ENCODE results near the gene LPGAT1.

The LPGAT1 gene

DNA sequence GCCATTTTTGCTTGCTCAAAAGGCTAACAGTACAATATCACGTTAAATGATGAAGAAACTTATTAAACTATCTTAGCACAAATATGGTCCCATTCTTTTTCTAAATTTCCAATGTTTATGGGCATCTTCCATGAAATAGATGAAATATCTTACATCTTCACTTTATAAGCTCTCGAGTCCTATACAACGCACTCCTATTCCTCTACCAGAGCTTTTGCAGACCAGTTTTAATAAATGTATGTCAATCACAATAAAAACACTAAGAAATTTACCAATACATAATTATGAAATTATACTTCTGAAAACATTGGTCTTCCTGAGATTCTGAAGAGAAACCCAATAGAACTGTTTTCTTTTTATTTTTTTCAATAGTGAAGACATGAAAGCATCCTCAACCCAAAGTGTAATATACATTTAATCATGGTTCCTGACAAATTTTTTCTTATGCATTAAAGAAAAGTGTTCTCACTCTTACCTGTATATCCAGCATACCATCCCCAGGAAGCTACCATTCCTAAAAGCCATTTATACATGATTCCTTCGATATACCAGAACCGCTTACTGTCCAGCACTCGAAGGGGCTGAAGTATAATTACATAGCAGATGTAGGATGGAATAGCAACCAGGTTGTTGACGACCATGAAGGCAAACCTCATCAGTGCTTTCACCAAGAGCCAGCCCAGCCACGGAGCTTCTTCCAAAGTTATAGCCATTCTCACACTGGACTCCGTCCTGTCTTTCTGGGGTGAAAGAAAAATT, 1.8 kb downstream of the LPGAT1 start:
- DNase-seq (ENCODE audit: low read depth): peak; percentile 12
- TF ChIP-seq, protein P1, sequence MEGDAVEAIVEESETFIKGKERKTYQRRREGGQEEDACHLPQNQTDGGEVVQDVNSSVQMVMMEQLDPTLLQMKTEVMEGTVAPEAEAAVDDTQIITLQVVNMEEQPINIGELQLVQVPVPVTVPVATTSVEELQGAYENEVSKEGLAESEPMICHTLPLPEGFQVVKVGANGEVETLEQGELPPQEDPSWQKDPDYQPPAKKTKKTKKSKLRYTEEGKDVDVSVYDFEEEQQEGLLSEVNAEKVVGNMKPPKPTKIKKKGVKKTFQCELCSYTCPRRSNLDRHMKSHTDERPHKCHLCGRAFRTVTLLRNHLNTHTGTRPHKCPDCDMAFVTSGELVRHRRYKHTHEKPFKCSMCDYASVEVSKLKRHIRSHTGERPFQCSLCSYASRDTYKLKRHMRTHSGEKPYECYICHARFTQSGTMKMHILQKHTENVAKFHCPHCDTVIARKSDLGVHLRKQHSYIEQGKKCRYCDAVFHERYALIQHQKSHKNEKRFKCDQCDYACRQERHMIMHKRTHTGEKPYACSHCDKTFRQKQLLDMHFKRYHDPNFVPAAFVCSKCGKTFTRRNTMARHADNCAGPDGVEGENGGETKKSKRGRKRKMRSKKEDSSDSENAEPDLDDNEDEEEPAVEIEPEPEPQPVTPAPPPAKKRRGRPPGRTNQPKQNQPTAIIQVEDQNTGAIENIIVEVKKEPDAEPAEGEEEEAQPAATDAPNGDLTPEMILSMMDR (IDR thresholded peaks at IDR 0.05; ENCODE audit: insufficient read depth, low read depth, low read length, missing control alignments): no peak
- peak overlapping the region; percentile 95 for H3K4me3 ChIP-seq (ENCODE audit: low read depth, low read length)

DNA sequence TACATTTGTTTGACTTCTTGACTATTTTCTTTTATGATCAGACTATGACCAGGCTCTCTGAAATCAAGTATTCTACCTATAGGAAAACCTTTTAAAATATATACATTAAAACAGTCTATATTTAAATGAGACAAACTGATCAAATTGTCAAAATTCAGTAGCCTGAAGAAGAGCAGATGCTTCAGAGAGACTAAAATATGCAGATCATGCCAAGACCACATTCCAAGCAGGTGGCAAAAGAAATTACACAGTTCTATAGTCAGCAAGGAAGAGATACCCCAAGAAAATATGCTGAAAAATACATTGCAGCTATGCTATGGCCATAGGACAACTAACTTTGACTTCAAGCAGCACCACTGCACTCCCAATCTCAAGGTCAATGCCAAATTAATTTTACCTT, 3.5 kb downstream of the LPGAT1 start:
- TF ChIP-seq, protein P1 (IDR thresholded peaks at IDR 0.05; ENCODE audit: insufficient read depth, low read depth, low read length, missing control alignments): no peak
- peak overlapping the region; percentile 95 for H3K4me3 ChIP-seq (ENCODE audit: low read depth, low read length)
- no peak for DNase-seq (ENCODE audit: low read depth)

DNA sequence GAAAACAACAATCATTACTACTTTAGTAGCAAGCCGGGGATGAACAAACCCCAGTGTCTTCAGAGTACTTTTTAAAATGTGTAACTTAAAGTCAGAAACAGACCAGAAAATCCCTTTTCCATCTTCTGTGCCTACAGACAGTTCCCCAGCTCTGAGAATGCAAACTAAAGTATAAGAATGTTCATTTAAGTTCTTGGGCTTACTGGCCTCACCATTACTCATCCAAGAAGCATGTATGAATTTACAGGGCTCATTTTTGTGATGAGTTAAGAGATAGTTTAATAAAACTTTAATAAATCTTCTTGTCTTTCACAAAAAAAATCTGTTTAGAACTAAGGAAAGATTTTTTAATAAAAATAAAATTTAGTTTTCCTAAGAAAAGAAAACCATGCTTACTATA, 4.6 kb downstream of the LPGAT1 start:
- no peak overlapping the region for H3K4me3 ChIP-seq (ENCODE audit: low read depth, low read length)
- DNase-seq (ENCODE audit: low read depth): no peak
- TF ChIP-seq, protein P1 (IDR thresholded peaks at IDR 0.05; ENCODE audit: insufficient read depth, low read depth, low read length, missing control alignments): no peak

DNA sequence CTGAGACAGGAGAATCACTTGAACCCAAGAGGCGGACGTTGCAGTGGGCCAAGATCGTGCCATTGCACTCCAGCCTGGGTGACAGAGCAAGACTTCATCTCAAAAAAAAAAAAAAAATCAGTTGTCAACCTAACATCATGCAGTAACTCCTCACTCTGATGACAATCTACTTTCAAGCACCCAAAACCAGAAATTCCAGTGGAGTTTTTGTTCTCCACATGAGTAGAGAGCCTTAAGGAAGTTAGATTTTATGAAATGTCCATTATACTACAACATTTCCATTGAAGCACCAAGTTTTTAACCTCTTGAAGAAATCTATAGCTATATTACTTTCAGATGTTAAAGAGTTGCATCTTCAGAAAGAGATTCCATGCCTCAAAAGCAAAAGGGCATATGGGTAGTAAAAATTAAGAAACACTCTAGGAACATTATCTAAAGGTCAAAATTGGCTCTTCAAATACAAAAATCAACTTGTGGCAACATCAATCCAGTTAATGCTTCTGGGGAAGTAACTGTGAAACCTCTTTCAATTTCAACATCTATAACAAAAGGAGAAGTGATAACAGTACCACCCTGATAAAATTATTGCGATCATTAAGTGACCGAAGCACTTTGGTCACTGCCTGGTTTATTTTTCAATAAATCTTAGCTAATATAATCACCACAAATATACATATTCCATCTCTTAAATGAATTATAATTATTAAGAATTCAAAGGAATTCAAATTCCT, 7.7 kb downstream of the LPGAT1 start:
- TF ChIP-seq, protein P1 (IDR thresholded peaks at IDR 0.05; ENCODE audit: insufficient read depth, low read depth, low read length, missing control alignments): no peak

DNA sequence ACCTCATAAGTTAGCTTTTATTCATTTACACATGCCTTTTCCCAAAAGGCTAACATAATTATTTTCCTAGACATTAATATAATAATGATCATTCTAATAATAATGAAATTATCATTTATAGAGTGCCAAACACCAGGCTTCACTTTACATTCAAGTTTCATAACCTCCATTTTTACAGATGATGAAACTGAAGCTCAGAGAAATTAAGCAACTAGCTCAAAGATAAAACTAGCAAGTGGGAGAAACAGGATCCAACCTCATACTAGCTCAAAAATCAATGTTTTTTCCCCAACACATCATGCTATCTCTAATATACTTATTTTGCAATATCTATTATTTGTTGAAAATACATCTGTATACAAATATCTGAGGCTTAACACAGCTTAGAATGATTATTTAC, 14.0 kb downstream of the LPGAT1 start:
- H3K4me3 ChIP-seq (ENCODE audit: low read depth, low read length): no peak overlapping the region
- TF ChIP-seq, protein P1 (IDR thresholded peaks at IDR 0.05; ENCODE audit: insufficient read depth, low read depth, low read length, missing control alignments): no peak
- DNase-seq (ENCODE audit: low read depth): no peak

More for the DNA sequence above, 7.7 kb downstream of the LPGAT1 start:
- no peak overlapping the region for H3K4me3 ChIP-seq (ENCODE audit: low read depth, low read length)
- DNase-seq (ENCODE audit: low read depth): peak; percentile 28

DNA sequence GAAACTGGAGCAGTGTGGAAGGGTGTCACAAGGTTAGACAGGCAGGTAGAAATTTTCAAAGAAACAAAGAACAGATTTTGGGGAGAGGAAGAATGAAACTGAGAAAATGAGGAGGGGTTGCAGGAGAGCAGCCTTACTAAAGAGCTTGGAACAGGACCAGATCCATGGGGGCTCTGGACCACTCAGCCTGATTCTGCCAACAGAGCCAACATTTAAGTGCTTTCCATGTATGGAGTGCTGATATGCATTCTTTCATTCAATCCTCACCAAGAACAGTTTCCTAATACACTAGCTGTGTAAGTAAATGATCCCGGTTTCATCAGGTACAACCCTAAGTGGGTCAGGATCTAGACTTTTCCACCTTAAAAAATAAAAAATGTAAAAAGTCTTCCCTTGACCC, 16.2 kb downstream of the LPGAT1 start:
- TF ChIP-seq, protein P1 (IDR thresholded peaks at IDR 0.05; ENCODE audit: insufficient read depth, low read depth, low read length, missing control alignments): no peak
- DNase-seq (ENCODE audit: low read depth): no peak
- H3K4me3 ChIP-seq (ENCODE audit: low read depth, low read length): no peak overlapping the region
